HG02610 (cell line): Measurements from ENCODE around the gene PDE6B.

Source experiments
- ATAC-seq: cut with Tn5 transposase; IDR thresholded peaks from one replicate; pipeline ENCODE4 v1.9.1; 2021; ENCODE audit warnings: mild to moderate bottlenecking, moderate library complexity; ENCODE audit not compliant: unreplicated experiment

The PDE6B gene

DNA sequence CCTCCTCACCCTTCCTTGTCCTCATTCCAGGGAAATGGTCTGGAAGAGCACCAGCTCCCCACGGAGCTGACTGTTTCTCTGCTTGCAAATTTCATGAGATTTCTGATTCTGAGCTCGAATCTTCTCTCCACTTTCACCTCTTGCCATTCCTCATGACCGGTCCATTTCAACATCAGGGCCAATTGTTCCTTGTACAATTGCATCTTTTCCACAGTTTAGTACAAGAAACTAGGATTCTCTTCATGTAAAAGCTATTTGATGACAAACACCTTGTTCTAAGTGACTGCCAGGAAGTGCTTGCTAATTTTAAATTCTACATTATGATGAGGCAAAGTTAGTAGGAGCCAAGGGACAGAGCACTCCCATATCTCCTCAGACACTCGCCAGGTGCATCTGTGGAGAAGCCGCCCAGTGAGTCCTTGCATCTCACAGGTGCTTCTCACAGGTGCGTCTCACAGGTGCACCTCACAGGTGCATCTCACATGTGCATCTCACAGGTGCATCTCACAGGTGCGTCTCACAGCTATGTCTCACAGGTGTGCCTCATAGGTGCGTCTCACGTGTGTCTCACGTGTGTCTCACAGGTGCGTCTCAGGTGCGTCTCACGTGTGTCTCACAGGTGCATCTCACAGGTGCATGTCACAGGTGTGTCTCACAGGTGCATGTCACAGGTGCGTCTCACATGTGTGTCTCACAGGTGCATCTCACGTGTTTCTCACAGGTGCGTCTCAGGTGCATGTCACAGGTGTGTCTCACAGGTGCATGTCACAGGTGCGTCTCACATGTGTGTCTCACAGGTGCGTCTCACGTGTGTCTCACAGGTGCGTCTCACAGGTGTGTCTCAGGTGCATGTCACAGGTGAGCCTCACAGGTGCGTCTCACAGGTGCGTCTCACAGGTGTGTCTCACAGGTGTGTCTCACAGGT lies 3.0 kb upstream of the PDE6B start:
- ATAC-seq, result no peak

DNA sequence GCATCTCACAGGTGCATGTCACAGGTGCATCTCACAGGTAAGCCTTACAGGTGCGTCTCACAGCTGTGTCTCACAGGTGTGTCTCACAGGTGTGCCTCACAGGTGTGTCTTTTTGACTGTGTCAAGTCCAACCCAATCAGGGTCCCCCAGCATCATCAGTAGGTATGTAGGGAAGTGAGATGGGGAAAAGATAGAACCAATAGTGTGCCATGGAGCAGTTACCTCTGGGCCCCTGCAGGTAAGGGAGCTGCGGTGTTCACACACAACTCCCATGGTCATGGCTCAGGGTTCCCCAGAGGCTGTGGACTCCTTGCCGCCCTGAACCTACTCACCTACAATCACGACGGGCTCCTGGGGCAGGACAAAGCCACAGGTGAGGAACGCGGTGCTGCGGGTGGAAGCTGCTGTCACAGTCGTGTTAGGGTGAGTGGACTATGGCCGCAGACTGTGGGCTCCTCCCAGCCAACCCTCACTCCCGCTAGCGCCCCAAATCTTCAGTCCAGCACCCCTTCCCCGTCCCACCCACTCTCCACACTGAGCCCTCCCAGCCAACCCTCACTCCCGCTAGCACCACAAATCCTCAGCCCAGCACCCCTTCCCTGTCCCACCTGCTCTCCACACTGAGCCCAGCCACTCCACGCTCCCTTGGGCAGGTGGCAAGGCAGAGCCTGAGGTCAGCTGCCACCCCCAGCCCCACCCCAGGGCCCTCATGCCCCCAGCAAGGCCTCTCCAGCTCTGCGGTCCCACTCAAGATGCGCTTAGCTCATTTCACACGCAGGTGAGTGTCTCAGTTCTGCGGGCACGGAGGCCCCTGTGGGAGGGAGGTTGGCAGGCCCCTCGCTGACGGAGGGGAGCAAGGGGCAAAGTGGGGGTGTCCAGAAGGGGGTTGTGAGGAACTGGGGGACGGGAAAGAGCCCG lies 2.1 kb upstream of the PDE6B start:
- ATAC-seq, result no peak

DNA sequence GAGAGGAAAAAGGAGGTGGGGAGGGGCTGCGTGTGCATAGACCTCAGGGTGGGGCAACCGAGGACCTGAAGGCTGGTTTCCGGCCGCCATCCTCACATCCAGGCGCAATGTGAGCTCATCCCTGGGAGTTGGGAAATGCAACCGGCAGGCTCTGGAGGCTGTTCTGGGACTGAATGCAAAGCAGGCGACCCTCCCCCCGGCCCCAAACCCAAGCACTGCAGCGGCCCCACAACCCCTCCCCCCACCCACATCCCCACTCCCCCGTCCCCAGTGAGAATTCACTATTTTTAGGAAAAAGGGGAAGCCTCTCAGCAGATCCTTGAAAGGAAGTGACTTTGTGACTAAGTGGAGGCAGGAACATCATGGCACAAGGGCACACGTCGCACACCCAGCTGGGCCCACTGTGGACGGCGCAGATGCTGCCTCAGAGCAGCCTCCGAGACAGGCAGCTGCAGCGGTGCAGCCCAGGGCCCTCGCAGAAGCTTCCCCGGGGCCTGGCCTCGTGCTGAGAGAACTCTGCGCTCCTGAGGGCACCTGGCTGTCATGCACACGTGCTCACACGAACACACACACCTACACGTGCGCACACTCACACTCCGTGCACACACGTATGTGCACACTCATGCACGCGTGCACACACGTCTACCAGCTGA lies 1.3 kb upstream of the PDE6B start:
- no peak for ATAC-seq

DNA sequence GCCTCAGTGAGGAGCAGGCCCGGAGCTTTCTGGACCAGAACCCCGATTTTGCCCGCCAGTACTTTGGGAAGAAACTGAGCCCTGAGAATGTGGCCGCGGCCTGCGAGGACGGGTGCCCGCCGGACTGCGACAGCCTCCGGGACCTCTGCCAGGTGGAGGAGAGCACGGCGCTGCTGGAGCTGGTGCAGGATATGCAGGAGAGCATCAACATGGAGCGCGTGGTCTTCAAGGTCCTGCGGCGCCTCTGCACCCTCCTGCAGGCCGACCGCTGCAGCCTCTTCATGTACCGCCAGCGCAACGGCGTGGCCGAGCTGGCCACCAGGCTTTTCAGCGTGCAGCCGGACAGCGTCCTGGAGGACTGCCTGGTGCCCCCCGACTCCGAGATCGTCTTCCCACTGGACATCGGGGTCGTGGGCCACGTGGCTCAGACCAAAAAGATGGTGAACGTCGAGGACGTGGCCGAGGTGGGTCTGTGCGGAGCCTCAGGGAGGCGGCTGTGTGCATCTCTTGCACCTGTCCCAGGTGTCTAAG lies 323 bp downstream of the PDE6B start:
- ATAC-seq, result no peak

DNA sequence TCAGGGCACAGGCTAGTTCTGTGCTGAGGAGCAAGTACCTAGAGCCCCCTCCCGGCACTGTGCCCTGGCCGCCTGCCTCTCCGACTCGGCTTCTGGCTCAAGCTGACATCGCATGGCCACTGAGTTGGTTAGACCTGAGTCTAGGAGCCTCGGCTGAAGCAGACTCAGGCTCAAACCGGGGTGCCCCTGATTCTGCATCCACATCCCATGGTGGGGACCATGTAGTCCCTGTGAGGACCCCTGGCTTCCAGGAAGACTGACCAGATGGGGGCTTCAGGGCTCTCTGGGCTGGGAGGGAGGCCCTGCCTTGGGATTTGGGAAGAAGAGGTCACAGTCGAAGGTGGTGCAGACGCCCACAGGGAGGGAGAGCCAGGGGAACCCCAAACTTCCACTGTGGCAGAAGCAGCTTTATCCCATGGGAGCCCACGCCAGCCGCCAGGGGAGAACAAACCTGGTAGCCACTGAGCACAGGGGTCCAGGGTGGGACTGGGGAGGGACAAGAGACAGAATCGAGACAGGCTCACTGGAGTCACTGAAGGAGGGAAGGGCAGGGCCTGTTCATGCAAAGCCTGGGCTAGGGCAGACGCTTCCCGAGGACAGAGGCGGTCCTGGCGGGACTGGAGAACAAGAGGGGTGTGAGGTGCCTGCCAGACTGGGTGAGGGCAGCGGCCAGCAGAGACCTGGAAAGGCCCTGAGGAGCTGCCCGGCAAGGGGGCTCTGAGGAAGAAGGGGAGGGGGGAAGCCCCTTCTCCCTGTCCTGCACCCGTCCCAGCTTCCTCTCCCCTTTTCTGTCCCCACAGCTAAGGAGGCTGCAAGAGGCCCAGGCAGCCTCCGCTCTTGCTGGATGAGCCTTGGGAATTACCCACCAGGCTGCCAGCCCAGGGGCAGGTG lies 1.1 kb downstream of the PDE6B start:
- no peak for ATAC-seq

DNA sequence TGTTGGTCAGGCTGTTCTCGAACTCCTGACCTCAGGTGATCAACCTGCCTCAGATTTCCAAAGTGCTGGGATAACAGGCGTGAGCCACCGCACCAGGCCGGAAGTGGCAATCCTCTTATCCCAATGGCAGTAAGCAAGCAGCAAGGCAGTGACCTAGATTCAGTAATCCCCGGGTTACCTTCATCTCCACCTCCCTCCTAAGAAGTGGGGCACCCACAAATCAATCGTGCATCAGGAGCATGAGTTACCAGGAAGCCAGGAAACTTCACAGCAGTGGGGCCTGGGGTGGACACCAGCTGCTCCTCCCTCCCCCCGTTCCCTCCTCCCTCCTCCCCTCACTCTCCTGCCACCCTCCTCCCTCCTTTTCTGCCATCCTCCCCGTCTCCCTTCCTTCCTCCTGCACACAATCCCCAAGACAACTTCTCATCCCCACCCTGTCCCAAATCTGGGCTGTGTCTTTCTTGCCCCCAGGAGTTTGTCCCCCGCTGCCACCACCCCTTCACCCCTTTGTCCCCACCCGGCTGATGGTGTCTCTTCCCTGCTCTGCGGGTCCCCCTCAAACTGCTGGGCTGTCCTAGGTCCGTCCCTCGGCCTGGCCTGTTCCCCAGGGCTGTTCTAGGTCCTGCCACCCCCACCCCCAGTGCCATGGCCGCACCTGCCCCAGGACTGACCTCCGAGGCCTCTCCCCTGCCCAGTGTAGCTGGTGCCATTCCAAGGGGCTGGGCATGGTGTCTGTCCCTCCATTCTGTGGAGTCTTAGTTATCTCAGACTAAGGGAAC lies 2.2 kb downstream of the PDE6B start:
- no peak for ATAC-seq

DNA sequence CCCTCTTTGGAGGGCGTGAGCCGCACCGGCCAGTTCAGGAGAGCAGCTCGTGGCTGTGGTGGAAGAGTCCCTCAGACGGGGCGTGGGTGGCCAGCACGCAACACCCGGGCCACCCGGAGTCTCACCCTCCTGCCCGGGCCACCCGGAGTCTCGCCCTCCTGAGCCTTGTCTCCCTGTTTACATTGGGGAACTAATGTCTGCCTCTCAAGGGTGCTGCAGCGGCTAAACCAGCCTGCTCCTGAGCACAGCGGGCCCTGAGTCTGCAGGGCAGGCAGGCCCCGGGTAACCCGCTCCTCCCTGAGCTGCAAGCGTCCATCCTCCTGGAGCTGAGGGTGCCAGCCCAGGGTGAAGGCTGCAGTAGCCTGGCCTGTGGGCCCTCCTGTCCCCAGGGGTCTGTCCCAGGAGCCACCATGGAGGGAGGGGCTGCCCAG lies 3.0 kb downstream of the PDE6B start:
- ATAC-seq, result no peak

DNA sequence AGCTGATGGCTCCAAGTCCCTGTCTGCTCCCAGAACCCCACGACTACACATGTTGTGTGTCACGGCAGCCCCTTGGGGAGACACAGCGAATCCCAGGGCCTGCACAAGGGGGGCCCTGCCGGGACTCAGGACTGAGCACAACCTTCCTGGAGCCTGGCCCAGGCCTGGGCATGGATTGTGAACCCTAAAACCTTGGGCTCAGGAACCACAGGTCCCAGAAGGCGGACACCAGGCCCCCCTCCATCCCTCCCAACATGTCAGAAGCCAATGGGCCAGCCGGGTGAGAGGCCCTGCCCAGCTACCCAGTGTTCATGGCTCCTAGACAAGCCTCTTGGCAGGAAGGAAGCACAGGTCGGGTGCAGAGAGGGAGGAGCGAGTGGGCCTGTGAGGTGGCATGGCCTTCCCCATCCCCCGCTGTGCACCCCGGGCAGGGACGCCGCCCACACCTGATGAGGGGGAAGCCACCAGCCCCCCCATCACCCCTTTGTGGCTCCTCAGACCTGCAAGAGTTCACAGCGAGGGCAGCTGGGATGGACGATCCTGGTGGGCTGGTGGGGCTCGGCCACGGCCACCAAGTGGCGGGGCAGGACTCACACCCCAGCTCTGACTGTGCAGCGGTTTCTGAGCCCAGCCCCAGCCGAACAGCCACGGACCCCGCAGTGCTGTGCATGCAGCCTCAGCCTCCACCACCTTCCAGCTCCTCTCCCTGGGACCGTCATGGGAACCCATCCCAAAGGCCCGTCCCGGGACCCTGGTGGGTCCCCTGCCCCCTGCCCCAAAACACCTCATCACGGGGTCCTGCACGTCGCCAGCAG lies 3.7 kb downstream of the PDE6B start:
- no peak for ATAC-seq

DNA sequence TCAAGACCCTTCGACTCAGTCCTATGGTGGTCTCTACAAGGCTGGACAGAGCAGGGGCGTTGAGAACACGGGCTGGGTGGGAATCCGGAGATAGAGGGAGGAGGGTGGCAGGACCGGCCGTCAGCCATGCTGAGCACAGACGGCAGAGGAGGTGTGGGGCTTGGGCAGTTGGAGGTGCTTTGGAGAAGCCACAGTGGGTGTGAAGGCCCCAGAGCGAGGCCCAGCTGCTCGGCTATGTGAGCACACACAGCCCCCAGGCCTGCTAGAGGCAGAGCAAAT lies 4.2 kb downstream of the PDE6B start:
- ATAC-seq, result no peak

DNA sequence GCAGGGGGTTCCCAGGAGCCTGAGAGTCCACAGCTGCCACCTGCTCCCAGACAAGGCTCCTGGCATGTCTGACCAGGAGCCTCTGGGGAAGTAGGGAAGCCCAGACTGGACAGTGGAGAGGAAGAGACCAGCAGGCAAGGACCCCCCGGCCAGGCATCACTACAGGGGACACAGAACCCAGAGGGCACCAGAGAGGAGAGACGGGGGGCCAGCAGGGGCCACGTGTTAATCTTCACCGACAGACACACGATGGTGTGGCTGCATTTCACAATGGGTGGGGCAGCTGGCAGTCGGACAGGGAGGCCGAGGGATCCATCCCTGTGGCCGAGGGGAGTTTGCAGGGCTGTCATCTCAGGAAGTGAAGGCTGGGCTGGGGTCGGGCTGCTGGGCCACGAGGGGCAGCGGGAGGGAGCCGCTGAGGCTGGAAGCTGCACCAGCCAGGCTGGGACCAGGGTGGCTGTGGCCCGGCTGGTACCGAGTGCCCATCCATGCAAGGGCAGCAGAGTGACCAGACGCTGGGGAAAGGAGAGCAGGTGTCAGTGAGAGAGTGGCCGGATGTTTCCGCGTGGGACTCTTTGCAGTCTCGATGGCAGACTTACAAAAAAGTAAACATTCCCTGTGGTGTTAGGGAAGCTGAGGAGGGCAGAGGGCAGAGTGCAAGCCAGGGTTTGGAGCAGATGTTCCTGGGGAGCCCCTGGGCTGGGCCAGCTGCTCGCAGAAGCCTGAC lies 4.7 kb downstream of the PDE6B start:
- no peak for ATAC-seq

DNA sequence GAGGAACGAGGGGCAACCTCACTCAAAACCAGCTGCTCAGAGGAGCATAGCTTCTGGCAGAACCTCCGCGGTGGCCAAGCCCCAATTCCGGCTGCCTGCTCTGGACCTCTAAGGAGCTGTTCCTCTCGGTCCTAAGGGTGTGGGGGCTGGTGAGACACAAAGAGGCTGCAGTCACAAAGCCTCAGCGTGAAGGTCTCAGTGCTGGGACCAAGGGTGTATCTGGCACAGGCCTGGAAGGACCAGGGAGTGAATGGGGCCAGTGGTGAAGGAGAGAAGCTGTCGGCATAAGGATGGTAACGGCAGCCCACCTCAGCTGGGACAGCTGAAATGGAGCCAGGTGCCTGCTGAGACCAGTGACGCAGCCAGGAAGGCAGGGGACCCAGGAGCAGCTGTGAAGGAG lies 5.3 kb downstream of the PDE6B start:
- ATAC-seq, result no peak

DNA sequence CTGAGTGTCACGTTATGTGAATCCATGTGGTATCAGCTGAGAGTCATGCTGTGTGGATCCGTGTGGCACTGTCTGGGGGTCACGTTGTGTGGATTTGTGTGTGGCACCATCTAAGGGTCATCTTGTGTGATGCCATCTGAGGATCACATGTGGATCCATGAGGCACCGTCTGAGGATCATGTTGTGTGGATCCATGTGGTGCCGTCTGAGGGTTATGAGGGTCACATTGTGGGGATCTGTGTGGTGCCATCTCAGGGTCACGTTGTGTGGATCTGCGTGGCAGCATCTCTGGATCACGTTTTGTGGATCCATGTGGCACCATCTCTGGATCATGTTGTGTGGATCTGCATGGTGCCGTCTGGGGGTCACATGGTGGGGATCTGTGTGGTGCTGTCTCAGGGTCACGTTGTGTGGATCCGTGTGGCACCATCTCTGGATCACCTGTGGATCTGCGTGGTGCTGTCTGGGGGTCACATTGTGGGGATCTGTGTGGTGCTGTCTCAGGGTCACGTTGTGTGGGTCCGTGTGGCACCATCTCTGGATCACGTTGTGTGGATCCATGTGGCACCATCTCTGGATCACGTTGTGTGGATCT lies 6.9 kb downstream of the PDE6B start:
- ATAC-seq, result no peak

DNA sequence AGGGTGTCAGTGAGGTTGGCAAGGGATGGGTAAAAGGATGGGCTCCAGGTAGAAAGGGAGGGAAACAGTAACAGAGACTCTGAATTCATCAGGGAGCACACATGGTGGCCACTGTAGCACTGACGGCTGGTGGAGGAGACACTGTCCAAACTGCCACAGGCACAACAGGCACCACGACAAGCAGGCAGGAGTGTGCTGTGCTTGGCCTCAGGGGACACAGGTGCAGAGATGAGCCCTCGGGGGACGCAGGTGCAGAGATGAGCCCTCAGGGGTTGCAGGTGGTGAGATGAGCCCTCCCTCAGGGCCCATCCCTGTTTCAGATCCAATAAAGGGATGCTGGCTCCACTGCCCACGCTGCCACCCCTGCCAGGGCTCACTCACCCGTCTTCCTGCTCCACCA lies 7.6 kb downstream of the PDE6B start:
- no peak for ATAC-seq

DNA sequence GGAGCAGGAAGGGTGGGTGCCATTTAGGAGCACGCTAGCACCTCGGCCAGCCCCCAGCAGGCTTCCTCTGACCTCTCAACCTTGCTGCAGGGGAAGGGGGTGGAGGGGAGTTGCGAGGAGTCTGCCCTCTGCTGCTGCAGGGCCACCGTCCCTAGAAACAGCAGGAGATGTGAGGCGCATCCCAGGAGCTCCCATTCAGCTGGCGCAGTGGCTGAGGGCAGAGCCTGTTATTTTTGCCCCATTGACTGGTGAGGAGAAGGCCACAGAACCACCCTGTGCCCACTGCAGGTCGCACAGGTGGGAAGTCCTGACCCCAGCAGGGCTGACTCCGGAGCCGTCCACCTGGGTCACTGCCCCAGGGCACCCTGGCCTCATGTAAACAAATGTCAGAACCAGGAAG lies 8.0 kb downstream of the PDE6B start:
- ATAC-seq, result no peak

DNA sequence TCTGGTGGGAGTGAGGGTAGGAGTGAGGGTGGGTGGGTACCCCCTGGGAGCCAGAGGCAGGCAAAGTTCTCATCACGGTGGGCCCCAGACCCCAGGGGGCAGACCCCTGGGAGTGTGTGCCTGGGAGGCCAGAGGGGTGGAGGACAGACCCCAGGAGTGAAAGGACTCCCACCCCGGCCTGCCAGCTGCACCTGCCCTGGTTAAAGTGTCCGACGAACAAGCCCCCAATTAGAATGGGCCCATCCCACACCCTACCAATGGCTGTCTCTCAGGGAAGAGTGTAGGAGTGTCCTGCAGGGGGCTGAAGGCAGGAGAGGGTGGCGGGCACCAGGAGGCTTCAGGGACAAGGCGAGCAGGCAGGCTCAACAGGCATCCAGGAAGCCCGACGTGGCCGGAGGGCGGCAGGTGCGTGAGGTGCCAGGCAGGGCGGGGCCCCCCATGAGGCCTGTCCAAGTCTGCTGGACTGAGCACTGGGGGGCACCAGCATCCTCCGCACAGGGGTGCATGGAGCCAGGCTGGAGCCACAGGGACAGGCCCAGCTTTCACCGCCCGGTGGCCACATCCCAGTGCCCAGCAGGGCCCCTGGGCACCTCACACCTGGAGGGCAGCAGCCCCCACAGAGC lies 8.7 kb downstream of the PDE6B start:
- no peak for ATAC-seq

DNA sequence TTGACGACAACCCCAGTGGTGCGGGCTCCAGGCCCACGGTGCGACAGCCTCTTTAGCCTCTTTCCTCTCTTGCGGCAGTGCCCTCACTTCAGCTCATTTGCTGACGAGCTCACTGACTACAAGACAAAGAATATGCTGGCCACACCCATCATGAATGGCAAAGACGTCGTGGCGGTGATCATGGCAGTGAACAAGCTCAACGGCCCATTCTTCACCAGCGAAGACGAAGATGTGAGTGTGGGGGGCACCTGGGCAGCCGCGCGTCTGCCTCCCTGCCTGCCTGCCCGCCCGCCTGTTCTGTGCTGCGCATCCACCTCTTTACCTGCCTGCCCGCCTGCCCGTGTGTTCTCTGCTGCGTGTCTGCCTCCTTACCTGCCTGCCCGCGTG lies 9.2 kb downstream of the PDE6B start:
- ATAC-seq, result no peak
